Keratinocyte (primary cell): ENCODE results near the gene CRISPLD2. TPM values are rescaled to one million over a fixed set of nuclear protein-coding genes. Genes with fewer than 3 reads are reported as not detected.

Experiments
- DNase-seq: peaks from one replicate; pipeline ENCODE4 v3.0.0-alpha.2; 2011; ENCODE audit warnings: low read depth, missing footprints, low spot score
- FAIRE-seq: peaks from 2 replicates; lab custom pipeline; 2011; peaks lifted over from hg19 to GRCh38; lab: Jason Lieb, UNC
- H2AFZ ChIP-seq: 2 replicates; pipeline ENCODE4 v1.6.0; 2012; ENCODE audit warnings: low read length, control low read depth, inconsistent platforms; ENCODE audit not compliant: control insufficient read depth
- H3K27ac ChIP-seq: 2 replicates; pipeline ENCODE4 v1.5.1; 2011; ENCODE audit warnings: low read length; ENCODE audit not compliant: control insufficient read depth, insufficient read depth
- H3K27me3 ChIP-seq: 3 replicates; pipeline ENCODE4 v1.6.0; 2011; ENCODE audit warnings: low read length; ENCODE audit not compliant: control insufficient read depth, insufficient read depth; ENCODE audit errors: extremely low read depth
- H3K36me3 ChIP-seq, 2 experiments: 2 replicates in 1 of 2; 3 replicates in 1 of 2; pipeline ENCODE4 v1.5.1; 2011; ENCODE audit warnings: low read length in 2 of 2, mild to moderate bottlenecking in 1 of 2; ENCODE audit not compliant: control insufficient read depth in 2 of 2, insufficient read depth in 2 of 2; ENCODE audit errors: extremely low read depth in 1 of 2
- H3K4me1 ChIP-seq: 3 replicates; pipeline ENCODE4 v1.5.1; 2011; ENCODE audit warnings: low read length; ENCODE audit not compliant: control insufficient read depth, insufficient read depth; ENCODE audit errors: extremely low read depth
- H3K4me2 ChIP-seq: 3 replicates; pipeline ENCODE4 v1.6.0; 2011; ENCODE audit warnings: low read depth, low read length; ENCODE audit not compliant: control insufficient read depth, insufficient read depth; ENCODE audit errors: extremely low read depth
- H3K4me3 ChIP-seq, 3 experiments: fragments of 200-600 bp in 1 of 3; sonication (generic) in 1 of 3; 2 replicates in 2 of 3; 3 replicates in 1 of 3; pipeline ENCODE4 v1.5.1; 2011 to 2016; ENCODE audit warnings: low read length in 3 of 3, mild to moderate bottlenecking in 3 of 3, control low read depth in 2 of 3, inconsistent platforms in 1 of 3, low read depth in 1 of 3, mixed read lengths in 1 of 3, mixed run types in 1 of 3, moderate library complexity in 1 of 3; ENCODE audit not compliant: control insufficient read depth in 2 of 3, insufficient read depth in 2 of 3; ENCODE audit errors: extremely low read depth in 1 of 3
- H3K79me2 ChIP-seq: 2 replicates; pipeline ENCODE4 v1.6.0; 2012; ENCODE audit warnings: low read length; ENCODE audit not compliant: control insufficient read depth, insufficient read depth
- H3K9ac ChIP-seq: 3 replicates; pipeline ENCODE4 v1.6.0; 2011; ENCODE audit warnings: low read length; ENCODE audit not compliant: control insufficient read depth, insufficient read depth; ENCODE audit errors: extremely low read depth
- H3K9me1 ChIP-seq: 3 replicates; pipeline ENCODE4 v1.6.0; 2011; ENCODE audit warnings: low read length; ENCODE audit not compliant: control insufficient read depth, insufficient read depth; ENCODE audit errors: extremely low read depth
- H3K9me3 ChIP-seq: 2 replicates; pipeline ENCODE4 v1.5.1; 2012; ENCODE audit warnings: low read depth, low read length; ENCODE audit not compliant: control insufficient read depth
- H4K20me1 ChIP-seq: 3 replicates; pipeline ENCODE4 v1.6.0; 2011; ENCODE audit warnings: low read length; ENCODE audit not compliant: control insufficient read depth, insufficient read depth; ENCODE audit errors: extremely low read depth
- CTCF ChIP-seq, 3 experiments: IDR thresholded peaks in 1 of 3; conservative IDR thresholded peaks in 1 of 3; optimal IDR thresholded peaks in 1 of 3; 2 replicates in 2 of 3; 3 replicates in 1 of 3; pipeline versions ENCODE3 to v1.5.1; 2011; ENCODE audit warnings: low read length in 3 of 3, mild to moderate bottlenecking in 3 of 3, moderate library complexity in 2 of 3, control low read depth in 1 of 3, inconsistent platforms in 1 of 3; ENCODE audit not compliant: insufficient read depth in 2 of 3; ENCODE audit errors: extremely low read depth in 1 of 3
- EZH2 ChIP-seq: IDR thresholded peaks from one replicate; pipeline ENCODE4 v1.6.1; 2012; ENCODE audit warnings: inconsistent platforms, mild to moderate bottlenecking, low read length, moderate library complexity
- dilution Hi-C: fragments of 300-500 bp; cut with MboI; formaldehyde crosslinking; loops from one replicate; pipeline ENCODE4 v1.7.0; 2020; ENCODE audit warnings: low sequenced_read_pairs; ENCODE audit not compliant: extremely low pct_ligation_motif_present
- polyA plus RNA-seq, 5 experiments: library from polyadenylated mRNA; depleted of rRNA in 3 of 5; stranded (reverse) in 3 of 5; stranded (forward) in 1 of 5; unstranded in 1 of 5; fragments of >200 nt; gene quantifications; 1 replicate in 1 of 5; 2 replicates in 3 of 5; 3 replicates in 1 of 5; pipeline versions ENCODE4 v1.2.1 to v1.2.3, GENCODE V29; 2011 to 2012; ENCODE audit warnings: missing spikeins in 2 of 5, low read depth in 1 of 5, low replicate concordance in 1 of 5

The CRISPLD2 gene
- polyA plus RNA-seq, 1 donor (not counting 4 experiments of a cell fraction or from before 2014, with no cell fraction given), result 1.2 TPM

- no peaks in the 10 kb centered on the region for H3K9me3 ChIP-seq
- H3K4me1 ChIP-seq, result no peaks in the 10 kb centered on the region
- H4K20me1 ChIP-seq, result no peaks in the 10 kb centered on the region
- dilution Hi-C loops, result no loop called here
- no peak for TF ChIP-seq CTCF (optimal IDR thresholded peaks at IDR 0.05 in 1 of 3, IDR thresholded peaks at IDR 0.05 in 1 of 3, conservative IDR thresholded peaks at IDR 0.05 in 1 of 3; ENCODE audit: extremely low read depth in 1 of 3, insufficient read depth in 2 of 3, low read length in 3 of 3)
- TF ChIP-seq EZH2, result no peak
- no peaks in the 10 kb centered on the region for H3K79me2 ChIP-seq
- no peak for DNase-seq
- no peak overlapping the region for H3K4me2 ChIP-seq
- H2AFZ ChIP-seq, result no peak overlapping the region
- H3K36me3 ChIP-seq, result no peaks in the 10 kb centered on the region
- no peak overlapping the region for H3K27ac ChIP-seq
- H3K9ac ChIP-seq, result no peak overlapping the region
- no peaks in the 10 kb centered on the region for H3K9me1 ChIP-seq
- H3K27me3 ChIP-seq, result no peaks in the 10 kb centered on the region
- H3K4me3 ChIP-seq, result no peak overlapping the region
- FAIRE-seq, result no peak
These were observed 87.8 kb downstream of the CRISPLD2 start for GRCh38 chr16:84907575-84907974.

GRCh38 chr16:84909476-84910085 is 89.8 kb downstream of the CRISPLD2 start:
- no peaks in the 10 kb centered on the region for H4K20me1 ChIP-seq
- H3K9me1 ChIP-seq, result no peaks in the 10 kb centered on the region
- H3K4me2 ChIP-seq, result no peak overlapping the region
- H3K9me3 ChIP-seq, result no peaks in the 10 kb centered on the region
- H2AFZ ChIP-seq, result no peak overlapping the region
- no peaks in the 10 kb centered on the region for H3K36me3 ChIP-seq
- dilution Hi-C loops, result no loop called here
- peaks cover 8% of the 10 kb centered on the region for H3K27me3 ChIP-seq
- DNase-seq (no peak), FAIRE-seq (no peak)
- TF ChIP-seq EZH2 (no peak), CTCF (optimal IDR thresholded peaks at IDR 0.05 in 1 of 3, IDR thresholded peaks at IDR 0.05 in 1 of 3, conservative IDR thresholded peaks at IDR 0.05 in 1 of 3; ENCODE audit: extremely low read depth in 1 of 3, insufficient read depth in 2 of 3, low read length in 3 of 3) (no peak)
- no peak overlapping the region for H3K27ac ChIP-seq
- H3K4me3 ChIP-seq, result no peak overlapping the region
- H3K9ac ChIP-seq, result no peak overlapping the region
- no peaks in the 10 kb centered on the region for H3K79me2 ChIP-seq
- H3K4me1 ChIP-seq, result no peaks in the 10 kb centered on the region
